ENCODE results near the gene DMXL1.

DNA sequence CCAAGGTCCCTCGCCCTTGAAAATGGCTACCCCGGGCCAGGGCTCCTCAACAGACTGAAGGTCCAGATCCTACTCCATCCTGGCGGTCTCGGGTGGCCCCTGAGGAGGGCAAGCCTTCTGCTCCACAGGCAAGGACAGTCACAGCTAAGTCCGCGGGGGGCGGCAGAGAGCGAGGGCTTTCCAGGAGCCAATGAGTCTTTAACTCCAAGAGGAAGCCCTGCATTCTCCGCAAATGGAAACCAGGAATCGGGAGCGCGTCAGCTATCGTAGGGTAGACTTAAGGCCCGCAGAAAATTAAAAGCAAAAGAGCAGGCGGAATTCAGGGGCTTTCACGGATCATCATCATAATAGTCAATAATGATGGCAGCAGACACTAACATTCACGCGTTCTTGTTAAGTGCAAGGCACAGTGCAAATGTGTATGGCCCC lies 197.1 kb downstream of the DMXL1 start:
- TF ChIP-seq, protein P1, sequence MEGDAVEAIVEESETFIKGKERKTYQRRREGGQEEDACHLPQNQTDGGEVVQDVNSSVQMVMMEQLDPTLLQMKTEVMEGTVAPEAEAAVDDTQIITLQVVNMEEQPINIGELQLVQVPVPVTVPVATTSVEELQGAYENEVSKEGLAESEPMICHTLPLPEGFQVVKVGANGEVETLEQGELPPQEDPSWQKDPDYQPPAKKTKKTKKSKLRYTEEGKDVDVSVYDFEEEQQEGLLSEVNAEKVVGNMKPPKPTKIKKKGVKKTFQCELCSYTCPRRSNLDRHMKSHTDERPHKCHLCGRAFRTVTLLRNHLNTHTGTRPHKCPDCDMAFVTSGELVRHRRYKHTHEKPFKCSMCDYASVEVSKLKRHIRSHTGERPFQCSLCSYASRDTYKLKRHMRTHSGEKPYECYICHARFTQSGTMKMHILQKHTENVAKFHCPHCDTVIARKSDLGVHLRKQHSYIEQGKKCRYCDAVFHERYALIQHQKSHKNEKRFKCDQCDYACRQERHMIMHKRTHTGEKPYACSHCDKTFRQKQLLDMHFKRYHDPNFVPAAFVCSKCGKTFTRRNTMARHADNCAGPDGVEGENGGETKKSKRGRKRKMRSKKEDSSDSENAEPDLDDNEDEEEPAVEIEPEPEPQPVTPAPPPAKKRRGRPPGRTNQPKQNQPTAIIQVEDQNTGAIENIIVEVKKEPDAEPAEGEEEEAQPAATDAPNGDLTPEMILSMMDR (conservative IDR thresholded peaks at IDR 0.05), result peak; percentile 35
- TF ChIP-seq ZFX (IDR thresholded peaks at IDR 0.05), result no peak
